ENCODE measurements around the gene CES3.
A peak's percentile ranks its signal among the peaks of the same experiment; 100 is the strongest.

CES3 gene

DNA sequence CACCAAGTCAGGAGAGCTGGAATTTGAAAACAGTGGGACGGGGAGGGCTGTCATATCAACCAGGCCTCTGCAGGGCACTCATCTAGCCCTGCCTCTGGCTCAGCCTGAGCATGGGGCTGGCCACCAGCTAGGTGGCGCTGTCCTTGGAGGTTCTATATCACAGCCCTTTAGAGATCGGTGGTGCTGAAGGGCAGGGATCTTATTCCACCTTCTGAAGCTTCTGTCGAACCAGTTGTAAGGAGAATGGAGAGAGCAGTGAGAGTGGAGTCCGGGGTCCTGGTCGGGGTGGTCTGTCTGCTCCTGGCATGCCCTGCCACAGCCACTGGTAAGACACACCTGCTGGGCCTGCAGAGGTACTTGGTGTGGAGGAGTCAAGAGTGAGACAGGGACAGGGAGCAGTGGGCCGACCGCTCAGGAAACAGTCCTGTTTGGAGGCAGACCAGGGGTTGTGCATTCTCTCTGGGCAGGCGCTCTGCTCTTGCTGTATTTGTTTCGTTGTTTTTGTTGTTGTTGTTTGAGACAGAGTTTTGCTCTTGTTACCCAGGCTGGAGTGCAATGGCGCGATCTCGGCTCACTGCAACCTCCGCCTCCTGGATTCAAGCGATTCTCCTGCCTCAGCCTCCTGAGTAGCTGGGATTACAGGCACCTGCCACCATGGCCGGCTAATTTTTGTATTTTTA lies at the start of gene CES3:
Gene CES3 (plus strand): TSS at position 202 of the 680 bp plus-strand sequence. CDS start 42 bp downstream, at position 244.
- peak; percentile 58 for DNase-seq (ENCODE audit: low spot score)

- DNase-seq (ENCODE audit: low spot score), result no peak
Measured at GRCh38 chr16:66911801-66912200, 49.3 kb upstream of the CES3 start.

GRCh38 chr16:66913081-66913480 lies 48.0 kb upstream of the CES3 start:
- no peak for DNase-seq (ENCODE audit: low spot score)

DNA sequence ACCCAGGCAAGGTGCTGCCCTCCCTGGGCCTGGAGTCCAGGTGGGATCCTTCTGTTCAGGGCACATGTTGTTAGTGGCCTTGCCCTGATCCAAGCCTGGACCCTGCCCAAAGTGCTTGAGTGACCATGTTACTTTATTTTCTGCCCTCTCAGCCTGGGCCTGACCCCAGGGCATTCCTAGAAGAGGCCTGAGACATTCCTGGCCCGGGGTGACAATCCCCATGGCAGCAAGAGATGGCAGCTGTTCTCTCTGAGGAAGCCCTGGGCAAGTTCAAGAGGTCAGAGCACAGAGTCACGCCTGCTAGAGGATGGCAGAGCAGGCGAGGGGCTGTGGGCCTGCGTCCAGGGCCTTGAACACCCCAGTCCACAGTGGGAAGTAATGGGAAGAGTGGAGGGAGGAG lies 47.4 kb upstream of the CES3 start:
- DNase-seq (ENCODE audit: low spot score), result no peak

DNA sequence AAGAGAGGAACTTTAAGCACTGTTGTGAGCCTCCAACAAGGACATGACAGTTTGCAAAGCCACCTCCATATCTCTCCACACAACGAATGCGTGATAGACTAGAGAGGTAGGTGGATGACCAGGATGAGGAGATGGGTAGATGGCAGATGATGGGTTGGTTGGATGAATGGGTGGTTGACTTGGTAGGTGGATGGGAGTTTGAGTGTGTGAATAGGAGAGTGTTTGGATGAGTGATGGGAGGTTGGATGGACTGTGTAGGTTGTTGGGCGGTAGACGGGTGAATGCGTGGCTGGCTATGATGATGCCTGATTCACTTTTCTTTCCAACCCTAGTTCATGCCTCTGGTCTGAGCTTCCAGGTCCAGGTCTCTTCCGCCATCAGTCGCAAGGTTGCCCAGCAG lies 46.5 kb upstream of the CES3 start:
- DNase-seq (ENCODE audit: low spot score), result no peak

DNA sequence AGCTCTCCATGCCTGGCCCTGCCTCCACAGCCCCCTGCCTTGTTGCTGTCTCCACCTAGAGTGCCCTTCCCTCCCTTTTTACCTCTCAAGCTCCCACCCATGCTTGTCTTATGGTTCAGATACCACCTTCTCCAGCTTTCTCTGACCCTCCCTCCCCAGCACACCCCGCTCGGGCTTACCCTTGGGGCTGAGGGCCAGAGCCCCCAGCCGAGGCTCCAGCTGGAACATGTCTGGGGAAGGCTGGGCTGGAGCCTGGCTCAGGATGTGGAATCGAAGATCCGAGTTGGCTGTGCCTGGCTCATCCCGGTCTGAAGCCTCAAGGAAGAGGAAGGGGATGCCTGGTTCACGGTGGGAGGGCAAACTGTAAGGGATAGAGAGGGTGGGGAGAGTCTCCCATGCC lies 46.0 kb upstream of the CES3 start:
- DNase-seq (ENCODE audit: low spot score), result no peak

DNA sequence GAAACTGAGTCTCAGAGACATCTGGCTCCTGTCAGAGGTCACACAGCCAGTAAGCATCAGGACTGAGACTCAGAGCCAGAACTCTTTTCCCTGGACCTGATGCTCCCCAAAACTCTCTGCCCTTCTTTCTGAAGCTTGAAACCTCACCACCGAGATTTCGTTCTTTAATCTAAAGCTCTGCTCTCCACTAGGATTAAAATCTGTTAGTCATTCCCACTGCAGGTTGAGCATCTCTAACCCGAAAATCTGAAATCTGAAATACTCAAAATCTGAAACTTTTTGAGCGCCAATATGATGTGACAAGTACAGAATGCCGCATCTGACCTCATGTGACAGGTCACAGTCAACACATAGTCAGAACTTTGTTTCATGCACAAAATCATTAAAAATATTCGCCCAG lies 44.5 kb upstream of the CES3 start:
- no peak for DNase-seq (ENCODE audit: low spot score)

DNA sequence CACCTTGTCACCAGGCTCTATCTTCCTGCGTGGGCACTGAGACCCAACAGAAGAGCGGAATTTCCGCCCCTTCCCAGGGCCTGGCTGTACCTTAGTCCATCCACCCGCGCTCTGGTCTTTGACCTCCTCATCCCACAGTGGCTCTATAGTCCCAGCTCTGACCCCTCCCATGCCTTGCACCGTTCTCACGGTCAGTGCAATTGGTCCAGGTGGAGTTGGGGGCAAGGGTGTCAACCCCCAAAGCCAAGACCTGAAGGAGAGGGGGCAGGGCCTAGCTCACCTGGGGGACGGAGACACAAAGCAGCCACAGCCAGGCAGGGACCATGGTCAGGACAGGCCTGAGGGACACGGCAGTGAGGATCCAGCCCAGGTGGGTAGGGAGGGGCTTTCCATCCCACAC lies 43.3 kb upstream of the CES3 start:
- no peak for DNase-seq (ENCODE audit: low spot score)

DNA sequence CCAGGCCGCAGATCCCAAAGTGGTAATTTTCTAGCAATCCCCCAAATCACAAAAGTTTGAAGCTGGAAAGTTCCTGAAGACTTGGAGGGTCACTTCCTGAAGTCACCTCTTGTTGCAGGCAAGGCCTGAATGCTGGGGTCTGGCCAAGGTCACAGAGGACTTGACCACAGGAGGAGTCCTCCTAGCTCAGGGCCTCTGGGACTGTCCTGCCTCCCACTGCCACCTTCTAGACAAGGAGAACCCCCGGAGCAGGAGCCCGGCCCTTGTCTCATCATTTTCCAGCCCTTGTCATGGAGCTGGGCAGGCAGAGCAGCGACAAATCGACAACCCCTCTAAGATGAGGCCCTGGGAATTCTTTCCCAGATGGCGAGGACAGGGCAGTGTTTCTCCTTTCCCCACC lies 42.7 kb upstream of the CES3 start:
- DNase-seq (ENCODE audit: low spot score), result no peak

DNA sequence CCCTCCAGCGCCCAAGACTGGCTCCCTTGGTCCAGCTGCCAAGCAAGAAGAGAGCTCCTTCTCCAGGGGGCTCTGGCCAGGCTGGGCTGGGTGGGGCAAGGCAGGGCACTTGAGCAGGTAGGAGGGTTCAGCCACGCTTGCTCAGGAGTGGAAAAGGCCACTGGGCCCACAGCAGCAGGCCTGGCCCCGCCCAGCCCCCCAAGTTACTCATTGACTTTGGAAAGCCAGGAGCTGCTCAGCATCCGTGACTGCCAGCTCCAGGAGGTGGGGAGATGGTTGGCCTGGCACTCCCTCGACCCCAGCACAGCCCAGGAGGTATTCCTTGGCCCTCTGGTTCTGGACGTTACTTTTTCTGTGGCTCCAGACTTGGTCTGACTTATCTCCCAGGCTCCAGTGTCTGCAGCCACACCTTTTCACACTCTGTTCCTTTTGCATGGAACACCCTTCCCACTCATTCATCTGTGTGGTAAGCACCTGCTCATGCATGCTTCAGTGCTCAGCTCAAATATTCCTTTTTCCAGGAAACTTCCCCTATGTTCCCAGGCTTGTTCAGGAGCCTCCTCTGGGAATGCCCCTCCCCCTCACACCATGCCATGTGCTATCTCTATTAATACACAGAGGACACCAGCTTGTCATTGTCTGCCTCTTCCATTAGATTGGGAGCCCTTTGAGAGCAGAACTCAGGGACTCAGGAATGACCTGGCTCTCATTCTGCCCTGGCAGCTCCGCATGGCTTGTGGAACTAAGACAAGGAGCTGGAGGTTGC lies 42.1 kb upstream of the CES3 start, which contains the start of gene CDH16:
Gene CDH16 (minus strand): TSS at position 83 of the 766 bp plus-strand sequence. CDS start 820 bp downstream, outside the sequence.
- no peak for DNase-seq (ENCODE audit: low spot score)

- DNase-seq (ENCODE audit: low spot score), result no peak
Measured at GRCh38 chr16:66919569-66920298, 41.3 kb upstream of the CES3 start.

DNA sequence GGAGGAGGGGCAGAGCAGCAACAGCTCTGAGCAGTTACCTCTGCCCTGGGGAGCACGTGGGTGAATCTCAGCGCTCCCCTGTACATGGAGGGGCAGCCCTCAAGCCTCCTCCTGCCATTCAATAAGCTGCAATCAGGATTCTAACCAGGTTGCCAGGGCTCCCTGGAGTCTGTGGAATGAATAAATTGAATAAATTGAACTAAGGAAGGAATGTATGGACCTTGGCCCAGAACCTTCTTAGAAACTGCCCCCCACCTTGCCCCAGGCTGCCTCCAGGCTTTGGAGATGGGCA lies 40.8 kb upstream of the CES3 start:
- DNase-seq (ENCODE audit: low spot score), result no peak

DNA sequence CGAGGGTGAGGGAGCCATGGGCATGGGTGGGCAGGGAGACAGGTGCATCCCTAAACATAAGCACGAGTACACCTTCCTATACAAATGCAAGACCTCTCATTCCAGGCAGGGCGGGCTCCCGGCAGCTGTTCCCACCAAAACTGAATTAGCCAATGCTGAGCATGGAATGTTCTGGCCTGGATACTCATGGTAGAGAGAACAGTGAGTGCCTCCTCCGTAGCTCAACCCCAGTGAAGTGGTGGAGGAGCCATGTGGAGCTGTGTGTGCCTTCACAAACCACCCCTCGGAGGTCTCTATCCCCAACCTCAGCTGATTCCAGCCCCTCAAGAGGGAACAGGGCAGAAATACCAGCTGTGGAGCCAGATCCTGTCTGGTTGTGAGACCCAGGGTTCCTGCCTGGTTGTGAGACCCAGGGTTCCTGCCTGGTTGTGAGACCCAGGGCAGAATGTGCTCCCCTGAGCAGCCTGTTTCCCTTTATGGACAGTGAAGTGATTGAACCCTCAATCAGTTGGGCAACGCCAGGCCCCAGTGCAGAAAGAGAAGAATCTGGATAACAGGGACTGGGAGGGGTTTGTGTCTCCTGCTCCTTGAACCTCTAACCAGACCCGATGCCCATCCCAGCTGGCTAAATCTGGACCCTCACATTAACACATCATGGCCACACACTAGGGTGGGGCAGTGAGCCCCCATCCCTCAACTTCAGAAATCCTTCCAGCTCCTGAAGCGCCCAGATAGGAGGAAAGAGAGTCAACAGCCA lies 40.0 kb upstream of the CES3 start:
- DNase-seq (ENCODE audit: low spot score), result no peak

DNA sequence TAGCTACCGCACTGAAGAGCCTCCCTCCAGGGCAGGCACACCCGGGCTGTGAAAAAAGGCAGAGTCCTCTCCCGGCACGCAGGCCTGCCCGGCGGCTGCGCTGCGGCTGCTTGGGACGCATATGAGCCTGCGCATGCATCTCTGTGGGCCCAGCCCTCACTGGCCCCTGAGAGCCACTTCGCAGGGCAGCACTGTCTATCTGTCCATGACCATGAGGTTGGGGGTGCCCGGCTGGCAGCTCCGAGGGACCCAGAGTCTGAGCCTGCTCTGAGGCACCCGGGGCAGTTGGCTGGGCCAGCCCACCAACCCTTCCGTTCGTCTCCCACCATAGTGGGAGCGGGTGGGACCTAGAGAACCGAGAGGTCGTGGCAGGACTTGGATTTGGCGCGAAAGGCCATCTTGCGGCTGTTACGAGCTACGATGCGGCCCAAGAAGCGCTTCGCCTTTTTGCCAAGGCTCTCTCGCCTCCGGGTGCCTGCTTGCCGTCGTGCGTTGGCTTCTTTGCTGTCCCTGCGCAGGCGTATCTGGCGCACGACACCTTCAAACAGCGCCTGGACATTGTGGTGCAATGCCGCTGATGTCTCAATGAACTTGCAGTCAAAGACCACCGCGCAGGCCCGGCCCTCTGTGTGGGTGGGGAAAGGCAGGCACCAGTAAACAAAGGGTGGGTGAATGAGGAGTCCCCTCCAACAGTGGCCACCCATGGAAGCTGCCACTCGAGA lies 39.2 kb upstream of the CES3 start:
- no peak for DNase-seq (ENCODE audit: low spot score)

GRCh38 chr16:66923247-66923731 lies 37.8 kb upstream of the CES3 start:
- DNase-seq (ENCODE audit: low spot score), result no peak

- DNase-seq (ENCODE audit: low spot score), result no peak
Measured at GRCh38 chr16:66923866-66924265, 37.2 kb upstream of the CES3 start.

GRCh38 chr16:66924527-66925321 lies 36.3 kb upstream of the CES3 start:
- no peak for DNase-seq (ENCODE audit: low spot score)

DNA sequence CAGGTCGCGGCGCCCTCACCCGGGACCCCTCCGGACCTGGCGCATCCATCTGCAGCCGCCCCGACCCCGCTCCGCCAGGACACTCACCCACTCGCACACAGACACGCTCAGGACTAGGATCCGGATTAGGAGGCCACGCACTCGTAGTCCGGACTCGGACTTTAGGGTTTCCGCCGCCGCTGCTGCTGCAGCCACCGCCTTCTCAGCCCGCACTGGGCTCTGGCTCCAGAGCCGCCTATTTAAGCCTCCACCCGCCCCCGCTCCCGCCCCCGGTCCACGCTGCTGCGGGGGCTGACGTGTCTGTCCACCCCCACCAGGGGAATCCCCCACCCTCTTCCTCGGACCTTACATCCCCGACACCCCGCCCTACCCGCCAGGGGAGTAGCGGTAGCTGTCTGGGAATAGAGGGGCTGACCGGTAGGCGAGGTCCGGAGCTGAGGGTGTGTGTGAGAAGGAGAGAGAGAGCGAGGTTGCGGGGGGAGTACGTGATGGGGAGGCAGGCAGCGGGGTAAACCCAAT lies 35.7 kb upstream of the CES3 start, which contains the start of gene RRAD:
Gene RRAD (minus strand): TSS at position 214 of the 519 bp plus-strand sequence. CDS start 356 bp downstream, outside the sequence.
- DNase-seq (ENCODE audit: low spot score), result no peak

DNA sequence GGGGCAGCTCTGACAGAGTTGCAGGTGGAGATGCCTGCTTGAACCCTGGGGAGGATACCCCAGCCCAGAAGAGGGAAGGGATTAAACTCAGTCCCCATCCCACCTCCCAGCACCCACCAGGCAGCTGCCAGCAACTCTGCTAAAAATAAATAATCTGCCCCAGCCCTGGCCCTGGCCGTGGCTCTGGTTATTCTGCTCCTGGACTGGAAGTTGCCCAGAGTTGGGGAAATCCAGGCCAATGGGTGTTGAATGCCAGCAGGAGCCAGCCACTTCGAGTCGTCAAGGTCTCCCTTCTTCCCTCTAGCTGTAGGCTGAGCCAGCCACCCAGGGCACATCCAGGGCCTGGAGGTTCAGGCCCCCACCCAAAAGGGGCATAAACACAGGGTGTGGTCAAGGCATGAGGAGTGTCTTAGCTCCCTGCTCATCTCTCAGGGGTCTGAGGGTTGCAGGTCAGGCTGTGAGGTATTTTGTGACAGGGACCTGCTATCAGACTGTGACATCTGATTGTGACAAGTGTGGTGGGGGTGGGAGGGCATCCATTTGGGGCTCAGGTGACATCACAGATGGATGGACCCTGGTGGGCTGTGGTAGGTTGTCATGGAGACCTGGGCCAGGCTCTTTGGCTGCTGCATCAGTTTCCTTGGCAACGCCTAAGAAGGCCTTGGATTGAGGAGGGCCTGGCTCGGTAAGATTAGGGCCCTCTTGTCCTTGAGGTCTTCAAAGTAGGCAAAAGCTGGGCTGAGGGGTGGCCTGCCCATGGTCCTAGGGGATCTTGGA lies 34.7 kb upstream of the CES3 start:
- DNase-seq (ENCODE audit: low spot score), result no peak
